H54 (cell line): ENCODE measurements around the gene OGFOD2.

Source experiments
- DNase-seq: peaks from one replicate; pipeline ENCODE4 v3.0.0; 2011; ENCODE audit warnings: low spot score, mixed read lengths; ENCODE audit not compliant: insufficient read length
- FAIRE-seq: peaks from 3 replicates; lab custom pipeline; 2011; peaks lifted over from hg19 to GRCh38; lab: Jason Lieb, UNC
- POLR2A ChIP-seq: IDR thresholded peaks from 2 replicates; pipeline ENCODE4 v1.6.1; 2011; ENCODE audit warnings: low read depth, mild to moderate bottlenecking, low read length

OGFOD2 gene

GRCh38 chr12:122977655-122978392 is 2.8 kb downstream of the OGFOD2 start:
- no peak for TF ChIP-seq POLR2A
- FAIRE-seq (no peak), DNase-seq (no peak)

- no peak for TF ChIP-seq POLR2A
- no peak for DNase-seq
- no peak for FAIRE-seq
Measured at GRCh38 chr12:122978507-122978955, 3.5 kb downstream of the OGFOD2 start.

- FAIRE-seq (no peak), DNase-seq (no peak)
- TF ChIP-seq POLR2A = no peak
Measured at GRCh38 chr12:122979001-122979907, 4.2 kb downstream of the OGFOD2 start.

- no peak for FAIRE-seq
- no peak for DNase-seq
- no peak for TF ChIP-seq POLR2A
Measured at GRCh38 chr12:122979908-122980182, 4.8 kb downstream of the OGFOD2 start.

GRCh38 chr12:122980183-122981035 is 5.4 kb downstream of the OGFOD2 start, which contains the start of gene ARL6IP4:
TSS of gene ARL6IP4 (plus strand) at chr12:122980681. CDS start at chr12:122981140, 459 bp downstream.
- FAIRE-seq (no peak), DNase-seq (peak; percentile 80)
- peak; percentile 2; the same call in 1 of the 2 replicates for TF ChIP-seq POLR2A

- TF ChIP-seq POLR2A = no peak
- FAIRE-seq (no peak), DNase-seq (no peak)
Measured at GRCh38 chr12:122981036-122981471, 6.0 kb downstream of the OGFOD2 start.

- FAIRE-seq (no peak), DNase-seq (no peak)
- TF ChIP-seq POLR2A = no peak
Measured at GRCh38 chr12:122981587-122982476, 6.8 kb downstream of the OGFOD2 start.

GRCh38 chr12:122982477-122982815 is 7.4 kb downstream of the OGFOD2 start:
- DNase-seq = no peak
- no peak for FAIRE-seq
- no peak for TF ChIP-seq POLR2A

GRCh38 chr12:122982963-122983788 is 8.1 kb downstream of the OGFOD2 start:
- no peak for TF ChIP-seq POLR2A
- no peak for FAIRE-seq
- DNase-seq = no peak

- TF ChIP-seq POLR2A = no peak
- FAIRE-seq = no peak
- no peak for DNase-seq
Measured at GRCh38 chr12:122983789-122984515, 8.9 kb downstream of the OGFOD2 start.

GRCh38 chr12:122984612-122985337 is 9.7 kb downstream of the OGFOD2 start:
- no peak for TF ChIP-seq POLR2A
- DNase-seq = no peak
- FAIRE-seq = no peak
